ENCODE data around the gene HIC2.
"Not testable (repeated sequence)": the region's sequence is repeated elsewhere in the genome, so short reads cannot be mapped to it uniquely, and the experiment has no call there.

The HIC2 gene

GRCh38 chr22:21493789-21494782 lies 76.9 kb downstream of the HIC2 start:
- not testable (repeated sequence) for DNase-seq

DNA sequence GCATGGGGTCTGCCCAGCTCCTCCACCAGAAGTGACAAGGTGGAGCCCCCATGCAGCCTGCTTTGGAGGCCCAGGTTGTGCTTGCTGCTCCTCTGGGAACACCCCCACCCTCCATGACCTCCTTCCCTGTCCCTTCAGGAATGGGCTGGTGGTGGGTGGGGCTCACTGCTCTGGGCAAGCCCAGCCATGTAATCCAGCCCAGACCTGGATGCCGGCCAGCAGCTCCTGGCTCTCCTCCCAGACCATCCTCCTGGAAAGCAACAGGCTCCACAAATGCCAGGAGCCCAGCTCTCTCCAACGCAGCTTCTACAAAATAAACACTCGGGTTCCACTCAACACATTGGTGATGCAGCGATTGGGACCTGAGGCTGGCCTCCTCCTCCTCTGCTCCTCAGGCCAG lies 80.8 kb downstream of the HIC2 start:
- DNase-seq = not testable (repeated sequence)

- DNase-seq = not testable (repeated sequence)
Measured at GRCh38 chr22:21498489-21498888, 81.3 kb downstream of the HIC2 start.

DNA sequence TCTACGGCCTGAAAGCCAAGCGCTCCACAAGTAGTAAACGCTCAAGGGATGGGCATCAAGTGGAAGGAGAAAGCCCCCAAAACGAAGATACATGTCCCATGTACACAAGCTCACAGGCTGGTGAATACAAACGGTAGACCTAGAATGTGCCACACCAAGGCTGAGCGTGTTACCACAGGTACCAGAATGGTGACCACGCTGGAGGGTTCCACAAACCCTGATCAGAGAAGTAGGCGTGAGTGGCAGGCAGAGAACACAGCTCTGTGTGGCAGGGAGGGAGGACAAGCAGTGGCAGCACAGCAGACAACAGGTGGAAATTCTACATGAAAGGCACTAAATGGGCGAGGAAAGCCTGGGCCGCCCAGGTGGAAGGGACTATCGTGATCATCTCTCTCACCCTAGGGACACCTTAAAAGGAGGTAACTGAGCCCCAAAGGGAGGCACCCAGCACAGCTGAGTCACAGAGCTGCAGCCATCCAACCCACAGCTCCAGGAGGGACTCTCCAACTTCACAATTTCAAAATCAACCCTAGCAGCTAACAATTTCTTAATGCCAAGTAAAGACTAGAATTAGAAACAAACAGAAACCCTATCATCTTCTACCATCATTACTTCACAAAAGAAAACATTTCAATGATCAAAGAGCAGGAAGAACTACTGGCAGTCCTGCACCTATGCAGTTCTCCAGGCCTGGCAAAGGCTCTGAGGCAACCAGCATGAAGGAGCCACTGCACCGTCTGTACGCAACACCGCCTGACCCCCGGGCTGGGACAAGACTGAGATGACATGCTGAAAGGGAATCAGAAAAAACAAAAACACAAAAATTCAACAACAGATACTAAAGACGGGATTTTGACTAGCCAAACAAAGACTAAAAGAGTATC lies 82.7 kb downstream of the HIC2 start:
- not testable (repeated sequence) for DNase-seq
